K562 (cell line): Measurements from ENCODE around the gene SLAMF6.

Experiments
- ARHGAP35 ChIP-seq: fragments of 450-650 bp; IDR thresholded peaks from 2 replicates; pipeline ENCODE4 v1.6.1; 2018; ENCODE audit not compliant: partially characterized antibody
- ATF3 ChIP-seq, 2 experiments: fragments of 450-650 bp in 1 of 2; sonication (generic) in 1 of 2; formaldehyde crosslinking in 1 of 2; IDR thresholded peaks in 1 of 2; conservative IDR thresholded peaks in 1 of 2; 2 replicates each; pipeline versions ENCODE4 v1.6.1 to v1.8.1; 2016 to 2023; ENCODE audit warnings: mild to moderate bottlenecking in 2 of 2, moderate library complexity in 2 of 2, inconsistent platforms in 1 of 2, missing genetic modification reagents in 1 of 2
- TCF7 ChIP-seq: sonication (generic); IDR thresholded peaks from 2 replicates; pipeline ENCODE4 v1.6.1; 2016; ENCODE audit warnings: antibody characterized with exemption, borderline replicate concordance
- YY1 ChIP-seq, 3 experiments: IDR thresholded peaks; 2 replicates each; pipeline ENCODE4 v1.6.1; 2011; ENCODE audit warnings: low read length in 2 of 3, mild to moderate bottlenecking in 2 of 3, moderate library complexity in 2 of 3, borderline replicate concordance in 1 of 3, control low read depth in 1 of 3, low read depth in 1 of 3; ENCODE audit not compliant: insufficient read depth in 3 of 3, insufficient replicate concordance in 2 of 3, control insufficient read depth in 1 of 3, insufficient read length in 1 of 3; ENCODE audit errors: extremely low read depth in 1 of 3
- ZNF395 ChIP-seq: fragments of 200-800 bp; sonication (Bioruptor generic); IDR thresholded peaks from 2 replicates; pipeline ENCODE4 v1.6.1; 2017; ENCODE audit warnings: missing genetic modification characterization, missing compliant biosample characterization

GRCh38 chr1:160465123-160465522, 57.9 kb downstream of the SLAMF6 start:
- TF ChIP-seq ZNF395 (no peak), YY1 (IDR thresholded peaks at IDR 0.05; ENCODE audit: borderline replicate concordance in 1 of 3, control insufficient read depth in 1 of 3, extremely low read depth in 1 of 3, insufficient read depth in 3 of 3, insufficient read length in 1 of 3, insufficient replicate concordance in 2 of 3, low read depth in 1 of 3, low read length in 2 of 3) (no peak), TCF7 (no peak), ATF3 (IDR thresholded peaks at IDR 0.05) (no peak), ATF3 (CRISPR knock-in tag; conservative IDR thresholded peaks at IDR 0.05) (no peak), ARHGAP35 (no peak)
